ENCODE data around the gene ZXDC.

Gene ZXDC

GRCh38 chr3:126511291-126511690, 35.6 kb upstream of the ZXDC start:
- no peak for DNase-seq

DNA sequence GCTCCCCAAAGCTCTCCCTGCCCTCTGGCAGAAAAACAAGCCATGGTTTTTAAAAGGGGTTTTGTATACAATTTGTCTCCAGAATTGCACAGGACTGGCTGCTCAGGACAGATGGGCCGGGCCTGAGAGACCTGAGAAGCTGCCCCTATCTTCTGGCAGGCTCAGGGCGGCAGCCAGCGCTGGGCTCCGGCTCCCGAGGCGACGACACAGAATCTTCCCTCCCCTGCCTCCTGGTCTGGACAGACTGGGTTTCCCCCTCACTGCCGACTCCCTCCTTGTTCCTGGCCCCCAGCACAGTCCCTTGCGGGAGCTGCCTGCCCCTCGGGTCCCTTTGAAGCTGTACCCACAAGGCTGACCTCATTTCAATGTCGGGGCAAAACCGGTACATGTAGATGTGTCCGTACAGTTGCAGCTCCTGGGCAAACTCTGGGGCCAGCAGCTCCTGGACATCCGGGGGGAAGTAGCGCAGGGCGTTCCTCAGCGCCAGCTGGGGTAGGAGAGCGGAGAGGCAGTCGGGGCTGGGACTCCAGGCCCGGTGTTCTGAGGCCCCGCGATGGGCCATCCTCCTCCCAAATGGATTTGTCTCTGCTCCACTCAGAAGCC, 34.7 kb upstream of the ZXDC start:
- no peak for DNase-seq

DNA sequence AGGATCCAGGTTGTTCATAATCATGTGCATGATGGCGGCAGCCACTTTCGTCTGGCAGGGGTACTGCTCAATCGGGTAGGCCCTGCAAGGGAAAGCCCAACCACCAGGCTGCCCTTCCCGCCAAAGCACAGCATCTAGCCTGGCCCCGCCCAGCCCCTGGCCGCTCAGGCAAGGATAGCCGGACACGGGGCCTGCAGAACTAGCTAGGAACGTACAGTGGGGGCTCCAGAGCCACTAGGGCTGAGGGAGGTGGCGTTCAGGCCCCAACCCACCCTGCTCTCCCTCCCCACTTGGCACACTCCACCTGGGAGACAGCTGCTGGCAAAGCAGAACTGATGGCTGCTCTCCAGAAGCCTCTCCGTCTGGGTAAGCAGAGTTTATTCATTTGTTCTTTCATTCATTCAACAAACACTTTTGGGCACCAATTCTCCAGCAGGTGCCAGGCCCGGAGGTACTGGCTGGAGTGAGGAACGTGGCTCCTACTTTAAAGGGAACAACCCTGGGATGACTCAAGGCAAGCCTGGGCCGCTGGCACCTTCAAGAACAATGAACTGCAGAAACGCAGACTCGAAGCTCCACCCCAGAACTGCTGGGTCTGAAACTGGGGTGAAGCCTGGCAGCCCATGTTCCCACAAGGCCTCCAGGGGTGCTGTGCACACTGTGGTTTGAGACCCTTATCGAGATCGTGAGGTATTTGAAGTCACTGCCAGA, 34.1 kb upstream of the ZXDC start:
- DNase-seq = no peak

- DNase-seq = no peak
Measured at GRCh38 chr3:126508564-126508964, 32.9 kb upstream of the ZXDC start.

- no peak for DNase-seq
Measured at GRCh38 chr3:126507886-126508285, 32.2 kb upstream of the ZXDC start.

- no peak for DNase-seq
Measured at GRCh38 chr3:126503701-126504100, 28.0 kb upstream of the ZXDC start.

DNA sequence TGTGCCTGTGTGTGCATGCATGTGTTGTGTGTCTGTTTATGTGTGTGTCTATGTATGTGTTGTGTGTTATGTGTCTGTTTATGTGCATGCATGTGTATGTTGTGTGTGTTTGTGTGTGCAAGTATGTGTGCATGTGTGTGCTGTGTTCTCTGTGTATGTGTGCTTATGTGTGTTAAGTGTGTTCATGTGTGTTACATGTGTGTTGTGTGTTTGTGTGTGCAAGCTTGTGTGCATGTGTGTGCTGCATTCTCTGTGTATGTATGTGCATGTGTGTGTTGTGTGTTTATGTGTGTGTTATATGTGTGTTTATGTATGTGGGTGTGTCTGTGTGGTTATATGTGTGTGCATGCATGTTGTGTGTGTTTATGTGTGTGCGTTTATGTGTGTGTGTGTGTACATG, 27.0 kb upstream of the ZXDC start:
- no peak for DNase-seq

DNA sequence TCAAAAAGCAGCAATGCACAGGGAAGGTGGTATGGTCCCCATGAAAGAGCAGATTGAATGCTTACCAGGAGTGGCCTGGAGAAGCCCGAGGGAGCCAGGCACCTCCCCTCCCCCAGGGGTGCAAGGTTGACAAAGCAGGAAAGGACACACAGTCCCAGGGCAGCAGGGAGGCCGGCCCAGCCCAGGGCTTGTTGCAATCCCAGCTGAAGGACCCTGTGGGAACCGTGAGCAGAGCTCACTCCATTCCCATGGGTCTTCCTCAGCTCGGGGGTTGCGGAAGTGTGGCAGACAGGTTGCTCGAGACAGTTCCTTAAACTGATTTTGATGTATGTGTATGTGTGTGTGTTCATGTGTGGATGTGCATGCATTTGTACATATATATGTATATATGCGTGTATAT, 26.0 kb upstream of the ZXDC start:
- DNase-seq = no peak

- DNase-seq = no peak
Measured at GRCh38 chr3:126501054-126501453, 25.4 kb upstream of the ZXDC start.

GRCh38 chr3:126500016-126500415, 24.3 kb upstream of the ZXDC start:
- DNase-seq = no peak

- DNase-seq = no peak
Measured at GRCh38 chr3:126499401-126499800, 23.7 kb upstream of the ZXDC start.

DNA sequence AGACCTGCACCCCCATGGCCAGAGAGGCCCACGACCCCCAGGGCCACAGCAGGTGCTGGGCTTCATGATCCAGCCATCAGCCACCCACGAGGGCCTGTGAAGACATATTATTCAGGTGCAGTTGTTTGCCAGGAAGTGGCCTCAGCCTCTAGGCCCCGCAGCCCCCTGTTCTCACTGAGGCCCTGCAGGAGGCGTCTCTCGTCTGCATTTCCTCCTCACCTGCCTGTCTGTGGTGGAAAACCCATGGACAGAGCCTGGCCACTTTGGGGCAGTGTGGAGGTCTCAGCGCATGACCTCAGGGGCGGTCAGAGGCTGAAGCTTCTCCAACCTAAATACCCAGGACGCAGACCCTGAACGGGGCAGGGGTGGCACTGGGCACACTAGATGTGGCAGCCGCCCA, 23.2 kb upstream of the ZXDC start:
- DNase-seq = no peak

- DNase-seq = no peak
Measured at GRCh38 chr3:126498461-126498860, 22.8 kb upstream of the ZXDC start.

DNA sequence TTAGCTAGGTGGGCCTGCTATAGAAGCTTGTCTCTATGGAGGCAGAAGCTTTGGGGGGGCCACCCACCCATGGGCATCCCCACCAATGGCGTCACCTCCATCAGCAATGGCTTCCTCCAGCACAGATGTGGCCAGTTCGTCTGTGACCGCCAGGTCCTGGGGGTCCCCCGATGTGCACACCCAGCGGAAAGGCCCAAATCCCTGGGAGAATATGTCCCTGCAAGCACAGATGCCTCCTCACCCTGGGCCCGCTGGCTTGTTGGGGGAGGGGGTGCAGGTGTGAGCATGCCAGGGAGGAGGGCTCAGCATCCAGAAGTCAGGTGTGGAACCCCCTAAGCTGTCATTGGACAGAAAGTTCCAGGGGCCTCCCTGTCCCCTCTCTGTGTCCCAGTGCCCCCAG, 22.3 kb upstream of the ZXDC start:
- no peak for DNase-seq

DNA sequence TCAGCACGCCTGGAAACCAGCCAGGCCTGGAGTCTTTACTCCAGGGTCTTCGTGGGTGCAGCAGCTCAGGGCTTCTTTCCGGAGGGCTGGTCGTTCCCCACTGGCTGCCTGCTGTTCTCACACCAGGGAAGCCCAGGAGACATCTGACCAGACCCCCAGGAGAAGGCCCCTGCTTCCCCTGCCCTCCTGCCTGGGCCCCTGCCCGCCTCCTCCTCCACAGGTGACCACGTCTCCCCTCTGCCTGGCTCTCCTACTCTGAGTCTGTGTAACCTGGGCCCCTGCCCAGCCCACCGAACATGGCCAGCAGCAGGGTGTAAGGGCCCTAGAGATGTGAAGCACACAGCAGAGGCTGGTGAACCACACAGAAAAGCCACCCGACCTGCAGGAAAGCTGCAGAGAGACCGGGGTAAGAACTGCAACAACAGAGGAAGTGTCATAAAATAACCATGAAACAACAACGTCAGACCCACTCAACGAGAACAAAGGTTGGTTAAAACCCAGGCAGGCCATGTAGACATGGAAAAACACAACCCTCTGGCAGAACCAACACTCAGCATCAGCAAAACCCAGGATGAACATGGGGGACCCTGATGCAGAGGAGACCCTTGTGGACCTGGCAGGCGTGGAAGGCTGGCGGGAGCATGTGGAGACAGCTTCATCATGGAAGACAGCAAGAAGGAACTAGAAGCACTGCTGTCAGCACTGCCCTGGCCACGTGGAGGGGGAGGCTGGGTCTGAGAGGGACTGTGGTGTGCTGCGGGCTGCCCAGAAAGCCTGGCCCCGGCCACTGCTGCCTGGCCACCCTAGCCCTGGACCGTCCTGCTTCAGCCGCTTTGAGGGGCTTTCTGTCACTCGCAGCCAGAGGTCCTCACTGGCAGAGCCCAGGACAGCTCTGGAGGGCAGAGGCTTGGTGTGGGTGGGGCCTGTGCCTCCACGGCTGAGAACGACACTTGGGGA, 21.5 kb upstream of the ZXDC start:
- DNase-seq = no peak

DNA sequence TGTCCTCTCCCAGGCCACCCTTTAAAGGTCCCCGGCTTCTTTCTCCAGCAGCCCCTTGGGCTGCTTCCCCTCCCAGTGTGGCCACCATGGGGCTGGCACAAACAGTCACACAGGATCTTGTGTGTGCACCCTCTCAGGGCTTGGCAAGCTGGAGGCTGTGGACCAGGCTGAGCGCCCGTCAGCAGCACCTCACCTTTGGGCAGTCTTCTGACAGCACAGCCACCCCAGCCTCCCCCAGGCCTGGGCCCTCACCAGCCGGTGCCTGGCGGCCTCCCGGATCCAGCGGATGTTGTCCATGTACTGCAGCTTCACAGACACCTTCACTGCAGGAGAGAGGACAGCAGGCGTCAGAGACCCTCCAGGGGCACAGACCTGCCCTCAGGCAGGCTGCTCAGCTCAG, 20.1 kb upstream of the ZXDC start:
- no peak for DNase-seq

GRCh38 chr3:126494970-126495230, 19.2 kb upstream of the ZXDC start:
- DNase-seq = no peak

DNA sequence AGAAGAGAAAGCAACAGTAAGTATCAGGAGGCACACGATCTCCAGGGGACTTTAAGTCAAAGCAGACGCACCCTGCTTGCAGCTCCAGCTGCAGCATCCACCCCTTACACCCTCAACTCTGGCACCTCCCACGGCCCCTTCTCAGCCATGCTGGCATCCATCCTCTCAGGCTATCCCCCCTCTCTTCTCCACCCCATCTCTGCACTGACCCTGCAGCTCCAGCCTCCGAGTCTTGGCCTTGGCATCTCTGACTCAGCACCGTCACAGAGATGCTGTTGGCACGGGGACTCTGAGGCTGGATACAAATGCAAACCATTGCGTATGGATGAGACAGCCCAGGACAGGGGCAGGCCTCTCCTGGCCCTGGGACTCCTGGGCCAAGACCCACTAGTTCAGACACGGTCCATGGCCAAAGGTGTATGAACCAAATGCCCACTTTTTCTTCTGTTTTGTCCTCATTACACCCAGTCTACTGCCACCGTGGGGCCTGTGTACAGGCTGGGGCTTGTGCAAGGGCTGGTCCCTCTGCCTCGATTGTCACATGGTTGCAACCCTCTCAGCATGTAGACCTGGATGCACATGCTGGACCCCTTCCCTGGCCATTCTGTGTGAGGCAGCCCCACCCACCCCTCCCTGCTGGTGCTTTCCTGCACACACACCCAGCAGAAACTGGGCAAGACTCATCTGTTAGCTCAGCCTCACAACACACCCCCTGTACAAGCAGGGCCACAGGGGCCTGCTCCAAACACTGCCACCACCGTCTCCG, 18.7 kb upstream of the ZXDC start:
- DNase-seq = no peak

DNA sequence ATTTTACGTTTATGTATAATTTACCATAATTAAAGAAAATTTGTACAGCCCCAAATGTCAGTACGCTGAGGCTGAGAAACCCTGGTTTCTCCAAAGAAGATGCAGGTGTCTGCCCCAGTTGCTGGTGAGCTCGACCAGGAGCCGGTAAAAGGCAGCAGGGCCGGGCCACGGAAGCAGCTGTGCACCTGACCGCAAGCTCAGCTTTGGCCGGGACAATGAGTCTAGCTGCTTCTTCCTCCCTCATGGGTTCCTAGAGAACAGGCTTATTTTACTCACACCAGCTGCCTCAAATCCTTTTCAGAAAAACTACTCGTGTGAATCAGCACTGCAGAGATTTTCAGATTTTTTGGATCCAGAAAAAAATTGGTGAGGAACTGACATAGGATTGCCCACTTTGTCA, 18.0 kb upstream of the ZXDC start:
- no peak for DNase-seq

DNA sequence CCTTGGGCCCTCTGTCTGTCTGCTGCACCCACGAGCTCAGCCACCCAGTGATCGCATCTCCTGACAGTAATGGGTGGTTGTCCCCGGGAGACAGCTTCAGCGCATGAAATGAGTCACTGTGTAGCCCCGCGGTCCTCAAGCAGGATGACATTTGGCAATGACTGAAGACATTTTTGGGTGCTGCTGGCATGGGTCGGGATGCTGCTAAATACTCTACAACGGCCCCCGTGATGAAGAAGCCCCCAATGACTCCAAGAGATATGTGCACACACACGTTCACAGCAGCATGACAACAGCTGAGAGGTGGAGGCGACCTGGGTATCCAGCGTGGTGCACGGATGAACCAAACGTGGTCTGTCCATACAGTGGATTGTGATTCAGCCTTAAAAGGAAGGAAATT, 17.4 kb upstream of the ZXDC start:
- DNase-seq = no peak

DNA sequence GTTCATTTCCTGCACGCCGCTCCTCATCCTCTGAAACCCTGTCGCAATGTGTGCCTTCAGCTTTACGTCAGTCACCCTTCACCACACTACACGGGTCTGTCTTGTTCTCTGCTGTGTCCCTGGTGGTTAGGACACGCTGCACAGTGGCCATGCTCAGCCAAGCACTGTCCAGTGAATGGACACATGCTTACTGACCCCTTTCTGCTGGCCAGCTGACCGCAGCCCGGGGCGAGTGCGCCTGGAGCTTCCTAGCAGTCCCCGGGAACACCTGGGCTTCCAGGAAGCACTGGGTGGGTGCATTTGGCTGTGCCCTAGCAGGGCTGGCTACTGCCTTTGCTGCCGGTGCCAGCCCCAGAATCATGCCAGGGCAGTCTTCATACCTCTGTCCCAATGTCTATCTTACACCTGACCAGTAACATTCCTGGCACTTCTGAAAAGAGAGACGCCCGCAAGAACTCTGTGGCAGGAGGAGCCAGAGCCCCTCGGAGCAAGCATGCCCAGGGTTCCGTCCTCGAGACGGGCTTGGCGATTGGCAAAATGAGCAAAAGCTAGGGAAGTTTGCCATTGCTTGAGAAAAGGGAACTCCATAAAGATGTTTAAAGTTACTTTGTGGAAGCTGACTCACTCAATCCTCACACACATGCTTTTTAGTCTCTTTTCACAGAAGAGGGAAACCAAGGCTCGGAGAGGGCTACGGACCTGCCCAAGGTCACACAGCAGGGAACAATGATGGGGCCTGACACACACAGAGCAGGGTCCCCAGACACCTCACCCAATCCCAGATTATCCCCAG, 15.7 kb upstream of the ZXDC start:
- no peak for DNase-seq

DNA sequence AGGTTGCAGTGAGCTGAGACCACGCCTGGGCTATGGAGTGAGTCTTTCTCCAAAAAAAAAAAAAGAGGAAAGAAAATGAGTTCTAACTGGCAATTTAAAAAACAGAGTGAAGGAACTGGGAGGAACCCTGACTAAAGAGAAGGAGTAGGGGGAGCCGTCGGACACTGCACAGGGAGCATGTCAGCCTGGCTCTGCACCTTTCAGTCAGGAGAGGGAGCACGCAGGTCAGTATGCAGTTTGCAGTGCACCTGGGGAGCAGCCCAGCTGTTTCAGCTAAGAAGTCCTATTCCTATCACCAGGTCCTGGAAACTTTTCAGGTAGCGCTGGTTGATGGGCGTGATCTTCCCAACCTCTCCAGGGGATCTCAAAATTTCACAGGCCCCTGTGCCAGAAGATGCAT, 14.9 kb upstream of the ZXDC start:
- no peak for DNase-seq
